Activated CD4-positive, alpha-beta memory T cell treated with anti-CD3 and anti-CD28 coated beads, Interleukin-2, amount 10 ng/mL, durations not matched to agents 7 days and 5 days (primary cell): ENCODE measurements around the gene UBALD2. TPM values are rescaled to one million over a fixed set of nuclear protein-coding genes. Genes with fewer than 3 reads are reported as not detected.

Experiments used
- CTCF ChIA-PET: fragments of 350-600 bp; sonication (Branson Sonifier 250); formaldehyde crosslinking; loops from one replicate; lab custom pipeline; 2021; ENCODE audit warnings: antibody characterized with exemption, inconsistent platforms; lab: Charles Lee
- POLR2A ChIA-PET: fragments of 350-600 bp; sonication (Branson Sonifier 250); formaldehyde crosslinking; loops from one replicate; lab custom pipeline; 2021; ENCODE audit warnings: antibody characterized with exemption; lab: Charles Lee
- DNase-seq: peaks from one replicate; pipeline ENCODE4 v3.0.0-alpha.2; 2020
- H3K27ac Mint-ChIP-seq: one replicate; pipeline ENCODE4 v1.8.0; 2021; ENCODE audit warnings: mild to moderate bottlenecking, mixed read lengths
- H3K27me3 Mint-ChIP-seq: one replicate; pipeline ENCODE4 v1.8.0; 2021; ENCODE audit warnings: mixed read lengths
- H3K36me3 Mint-ChIP-seq: one replicate; pipeline ENCODE4 v1.8.0; 2021; ENCODE audit warnings: low read depth, mixed read lengths
- H3K4me1 Mint-ChIP-seq: one replicate; pipeline ENCODE4 v1.8.0; 2021; ENCODE audit warnings: mixed read lengths
- H3K4me3 Mint-ChIP-seq: one replicate; pipeline ENCODE4 v1.8.0; 2021; ENCODE audit warnings: mild to moderate bottlenecking, mixed read lengths
- H3K9me3 Mint-ChIP-seq: one replicate; pipeline ENCODE4 v1.8.0; 2021; ENCODE audit warnings: mixed read lengths
- total RNA-seq, 2 experiments: library from RNA; stranded (reverse); gene quantifications; one replicate each; pipeline ENCODE4 v1.2.3, GENCODE V29; 2021

Gene UBALD2
- total RNA-seq, 2 experiments from 2014 or later = 524 to 546 TPM

- H3K27ac Mint-ChIP-seq = peak overlapping the region; percentile 23
- H3K4me1 Mint-ChIP-seq = peaks cover 43% of the 10 kb centered on the region
- no peaks in the 10 kb centered on the region for H3K9me3 Mint-ChIP-seq
- ChIA-PET CTCF (interaction anchor here (1.0 to 2.3 kb wide), 5 partner anchors 28 to 154 kb away, joined by 4 to 10 read pairs (median 7); no protein-coding TSS in a partner anchor), POLR2A (interaction anchor here (1.4 to 22.6 kb wide), 8 partner anchors 22 to 204 kb away, joined by 3 to 1335 read pairs (median 198); partner anchors contain the start of genes EXOC7, FOXJ1, RNF157 and UBALD2)
- no peaks in the 10 kb centered on the region for H3K27me3 Mint-ChIP-seq
- no peak overlapping the region for H3K4me3 Mint-ChIP-seq
- H3K36me3 Mint-ChIP-seq = peaks cover 20% of the 10 kb centered on the region
- peak; percentile 23 for DNase-seq
Observed at GRCh38 chr17:76275382-76276068, 10.4 kb downstream of the UBALD2 start.

- no peaks in the 10 kb centered on the region for H3K9me3 Mint-ChIP-seq
- peak overlapping the region; percentile 23 for H3K27ac Mint-ChIP-seq
- peaks cover 38% of the 10 kb centered on the region for H3K4me1 Mint-ChIP-seq
- ChIA-PET POLR2A (interaction anchor here (10.8 to 22.6 kb wide), 5 partner anchors 22 to 153 kb away, joined by 173 to 1335 read pairs (median 398); partner anchors contain the start of genes FOXJ1, RNF157 and UBALD2), CTCF (interaction anchor here (1.9 kb wide), 1 partner anchor 29 kb away, joined by 7 read pairs; no protein-coding TSS in a partner anchor)
- DNase-seq = no peak
- no peak overlapping the region for H3K4me3 Mint-ChIP-seq
- H3K36me3 Mint-ChIP-seq = peaks cover 16% of the 10 kb centered on the region
- no peaks in the 10 kb centered on the region for H3K27me3 Mint-ChIP-seq
Observed at GRCh38 chr17:76276069-76276431, 10.9 kb downstream of the UBALD2 start.

- Mint-ChIP-seq H3K27me3 (no peaks in the 10 kb centered on the region), H3K36me3 (peaks cover 9% of the 10 kb centered on the region), H3K27ac (peak overlapping the region; percentile 58), H3K9me3 (no peaks in the 10 kb centered on the region), H3K4me1 (peaks cover 32% of the 10 kb centered on the region), H3K4me3 (no peak overlapping the region)
- ChIA-PET CTCF (no interaction called here), POLR2A (interaction anchor here (10.8 to 22.6 kb wide), 5 partner anchors 23 to 154 kb away, joined by 173 to 1335 read pairs (median 398); partner anchors contain the start of genes FOXJ1, RNF157 and UBALD2)
- DNase-seq = no peak
Observed at GRCh38 chr17:76276461-76277299, 11.5 kb downstream of the UBALD2 start.

GRCh38 chr17:76277300-76278267, 12.4 kb downstream of the UBALD2 start:
- Mint-ChIP-seq H3K9me3 (no peaks in the 10 kb centered on the region), H3K4me1 (peaks cover 26% of the 10 kb centered on the region), H3K4me3 (no peak overlapping the region), H3K27ac (peak overlapping the region; percentile 51), H3K27me3 (no peaks in the 10 kb centered on the region), H3K36me3 (peaks cover 4% of the 10 kb centered on the region)
- CTCF ChIA-PET = interaction anchor here (0.8 to 5.2 kb wide), 8 partner anchors 26 to 263 kb away, joined by 3 to 187 read pairs (median 16); no protein-coding TSS in a partner anchor
- DNase-seq = peak; percentile 21
- POLR2A ChIA-PET = interaction anchor here (1.0 to 22.6 kb wide), 7 partner anchors 8 to 158 kb away, joined by 3 to 1335 read pairs (median 18); partner anchors contain the start of genes RNF157 and UBALD2

GRCh38 chr17:76278268-76278908, 13.2 kb downstream of the UBALD2 start:
- Mint-ChIP-seq H3K27ac (no peak overlapping the region), H3K36me3 (peaks cover 2% of the 10 kb centered on the region)
- POLR2A ChIA-PET = interaction anchor here (0.7 to 5.0 kb wide), 8 partner anchors 9 to 159 kb away, joined by 3 to 63 read pairs (median 10); partner anchors contain the start of gene UBALD2

GRCh38 chr17:76278952-76279741, 14.0 kb downstream of the UBALD2 start:
- POLR2A ChIA-PET = interaction anchor here (0.6 to 5.0 kb wide), 16 partner anchors 10 to 202 kb away, joined by 3 to 63 read pairs (median 5); partner anchors contain the start of genes EXOC7 and UBALD2
- Mint-ChIP-seq H3K4me1 (peaks cover 13% of the 10 kb centered on the region), H3K36me3 (peaks cover 2% of the 10 kb centered on the region), H3K4me3 (no peak overlapping the region), H3K9me3 (no peaks in the 10 kb centered on the region), H3K27me3 (no peaks in the 10 kb centered on the region), H3K27ac (no peak overlapping the region)
- CTCF ChIA-PET = interaction anchor here (0.6 to 5.2 kb wide), 53 partner anchors 8 to 267 kb away, joined by 3 to 187 read pairs (median 5); partner anchors contain the start of genes EXOC7, FOXJ1 and UBALD2
- DNase-seq = peak; percentile 88

More at GRCh38 chr17:76278268-76278908, 13.2 kb downstream of the UBALD2 start:
- Mint-ChIP-seq H3K4me1 (peaks cover 19% of the 10 kb centered on the region), H3K27me3 (no peaks in the 10 kb centered on the region), H3K9me3 (no peaks in the 10 kb centered on the region), H3K4me3 (no peak overlapping the region)
- CTCF ChIA-PET = interaction anchor here (0.8 to 5.2 kb wide), 10 partner anchors 26 to 264 kb away, joined by 3 to 187 read pairs (median 12); no protein-coding TSS in a partner anchor
- no peak for DNase-seq

- Mint-ChIP-seq H3K4me1 (peaks cover 8% of the 10 kb centered on the region), H3K27me3 (no peaks in the 10 kb centered on the region), H3K4me3 (no peak overlapping the region), H3K27ac (no peak overlapping the region), H3K9me3 (no peaks in the 10 kb centered on the region), H3K36me3 (peaks cover 2% of the 10 kb centered on the region)
- POLR2A ChIA-PET = interaction anchor here (0.6 to 5.0 kb wide), 17 partner anchors 11 to 202 kb away, joined by 3 to 63 read pairs (median 5); partner anchors contain the start of genes EXOC7, FOXJ1 and UBALD2
- no peak for DNase-seq
- CTCF ChIA-PET = interaction anchor here (0.6 to 5.2 kb wide), 52 partner anchors 9 to 268 kb away, joined by 3 to 187 read pairs (median 5); partner anchors contain the start of genes EXOC7, FOXJ1 and UBALD2
Observed at GRCh38 chr17:76279742-76280287, 14.7 kb downstream of the UBALD2 start.

GRCh38 chr17:76280650-76281049, 15.5 kb downstream of the UBALD2 start:
- Mint-ChIP-seq H3K4me3 (no peak overlapping the region), H3K9me3 (no peaks in the 10 kb centered on the region)
- POLR2A ChIA-PET = interaction anchor here (0.9 to 5.0 kb wide), 8 partner anchors 11 to 217 kb away, joined by 3 to 63 read pairs (median 10); partner anchors contain the start of gene FOXJ1

GRCh38 chr17:76281573-76282371, 16.6 kb downstream of the UBALD2 start:
- Mint-ChIP-seq H3K27ac (no peak overlapping the region), H3K36me3 (no peaks in the 10 kb centered on the region), H3K4me3 (no peak overlapping the region), H3K27me3 (no peaks in the 10 kb centered on the region), H3K4me1 (peaks cover 4% of the 10 kb centered on the region), H3K9me3 (no peaks in the 10 kb centered on the region)
- POLR2A ChIA-PET = interaction anchor here (1.0 to 5.0 kb wide), 5 partner anchors 8 to 162 kb away, joined by 3 to 63 read pairs (median 18); no protein-coding TSS in a partner anchor
- no peak for DNase-seq
- CTCF ChIA-PET = interaction anchor here (0.5 to 5.2 kb wide), 3 partner anchors 102 to 218 kb away, joined by 3 to 187 read pairs (median 4); no protein-coding TSS in a partner anchor

More at GRCh38 chr17:76280650-76281049, 15.5 kb downstream of the UBALD2 start:
- no peak overlapping the region for H3K27ac Mint-ChIP-seq
- no peak for DNase-seq
- peaks cover 4% of the 10 kb centered on the region for H3K4me1 Mint-ChIP-seq
- no peaks in the 10 kb centered on the region for H3K27me3 Mint-ChIP-seq
- CTCF ChIA-PET = interaction anchor here (0.9 to 5.2 kb wide), 16 partner anchors 10 to 277 kb away, joined by 3 to 187 read pairs (median 10); partner anchors contain the start of gene EXOC7
- H3K36me3 Mint-ChIP-seq = no peaks in the 10 kb centered on the region
